Measurements from ENCODE around the gene OLA1.

DNA sequence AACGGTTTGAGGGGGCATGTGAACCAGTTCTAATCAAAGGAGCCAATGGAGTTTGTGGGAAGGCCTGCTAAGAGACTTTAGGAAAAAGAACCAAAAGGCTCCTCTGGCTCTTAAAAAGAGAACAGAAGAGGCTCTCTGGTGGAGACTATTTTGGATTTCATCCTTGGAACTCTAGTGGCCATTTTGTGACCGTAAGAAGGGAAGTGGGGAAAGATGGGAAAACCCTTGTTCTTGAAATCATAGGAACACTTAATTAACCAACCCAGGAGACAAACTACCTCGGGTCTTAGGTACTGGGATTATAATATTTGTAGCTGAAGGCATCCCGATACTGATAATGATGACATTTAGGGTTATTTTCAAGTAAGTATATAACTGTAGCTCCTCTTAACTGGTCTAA, 157.9 kb downstream of the OLA1 start:
- no peak for TF ChIP-seq EZH2 (IDR thresholded peaks at IDR 0.05; ENCODE audit: low read depth)
- TF ChIP-seq, protein P1, sequence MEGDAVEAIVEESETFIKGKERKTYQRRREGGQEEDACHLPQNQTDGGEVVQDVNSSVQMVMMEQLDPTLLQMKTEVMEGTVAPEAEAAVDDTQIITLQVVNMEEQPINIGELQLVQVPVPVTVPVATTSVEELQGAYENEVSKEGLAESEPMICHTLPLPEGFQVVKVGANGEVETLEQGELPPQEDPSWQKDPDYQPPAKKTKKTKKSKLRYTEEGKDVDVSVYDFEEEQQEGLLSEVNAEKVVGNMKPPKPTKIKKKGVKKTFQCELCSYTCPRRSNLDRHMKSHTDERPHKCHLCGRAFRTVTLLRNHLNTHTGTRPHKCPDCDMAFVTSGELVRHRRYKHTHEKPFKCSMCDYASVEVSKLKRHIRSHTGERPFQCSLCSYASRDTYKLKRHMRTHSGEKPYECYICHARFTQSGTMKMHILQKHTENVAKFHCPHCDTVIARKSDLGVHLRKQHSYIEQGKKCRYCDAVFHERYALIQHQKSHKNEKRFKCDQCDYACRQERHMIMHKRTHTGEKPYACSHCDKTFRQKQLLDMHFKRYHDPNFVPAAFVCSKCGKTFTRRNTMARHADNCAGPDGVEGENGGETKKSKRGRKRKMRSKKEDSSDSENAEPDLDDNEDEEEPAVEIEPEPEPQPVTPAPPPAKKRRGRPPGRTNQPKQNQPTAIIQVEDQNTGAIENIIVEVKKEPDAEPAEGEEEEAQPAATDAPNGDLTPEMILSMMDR (conservative IDR thresholded peaks at IDR 0.05): no peak

Data from PC-9 (cell line).